Smooth muscle cell (in vitro differentiated cells): ENCODE results near the gene ETFDH. TPM values are rescaled to one million over a fixed set of nuclear protein-coding genes. Genes with fewer than 3 reads are reported as not detected.

Source experiments
- DNase-seq: peaks from one replicate; lab custom pipeline; 2025; ENCODE audit not compliant: unreplicated experiment; lab: John Stamatoyannopoulos, UW
- H2AFZ ChIP-seq: fragments of 200-600 bp; sonication (generic); 2 replicates; pipeline ENCODE4 v1.6.0; 2016; ENCODE audit warnings: antibody characterized with exemption, low read depth, mild to moderate bottlenecking
- H3F3A ChIP-seq: fragments of 200-600 bp; sonication (generic); 2 replicates; pipeline ENCODE4 v1.6.0; 2017; ENCODE audit warnings: antibody characterized with exemption, low read depth
- H3K27ac ChIP-seq: fragments of 200-600 bp; sonication (generic); 2 replicates; pipeline ENCODE4 v1.5.1; 2016; ENCODE audit warnings: low read depth, mild to moderate bottlenecking
- H3K27me3 ChIP-seq: fragments of 200-600 bp; sonication (generic); 2 replicates; pipeline ENCODE4 v1.6.1; 2016; ENCODE audit warnings: low read depth, mild to moderate bottlenecking
- H3K36me3 ChIP-seq: fragments of 200-600 bp; sonication (generic); 2 replicates; pipeline ENCODE4 v1.5.1; 2016; ENCODE audit warnings: low read depth
- H3K4me1 ChIP-seq: fragments of 200-600 bp; sonication (generic); 2 replicates; pipeline ENCODE4 v1.5.1; 2016; ENCODE audit warnings: low read depth
- H3K4me2 ChIP-seq: fragments of 200-600 bp; sonication (generic); 2 replicates; pipeline ENCODE4 v1.6.0; 2016; ENCODE audit warnings: mild to moderate bottlenecking
- H3K4me3 ChIP-seq: fragments of 200-600 bp; sonication (generic); 2 replicates; pipeline ENCODE4 v1.5.1; 2016; ENCODE audit warnings: mild to moderate bottlenecking
- H3K79me2 ChIP-seq: fragments of 200-600 bp; sonication (generic); 2 replicates; pipeline ENCODE4 v1.6.0; 2016; ENCODE audit warnings: low read depth, mild to moderate bottlenecking
- H3K9ac ChIP-seq: fragments of 200-600 bp; sonication (generic); 2 replicates; pipeline ENCODE4 v1.6.0; 2016; ENCODE audit warnings: low read depth
- H3K9me3 ChIP-seq: fragments of 200-600 bp; sonication (generic); replicated peaks from 2 replicates; pipeline ENCODE4 v1.5.1; 2016; ENCODE audit warnings: low read depth
- H4K20me1 ChIP-seq: fragments of 200-600 bp; sonication (generic); 2 replicates; pipeline ENCODE4 v1.6.0; 2016; ENCODE audit warnings: low read depth
- CTCF ChIP-seq: fragments of 200-600 bp; sonication (generic); IDR thresholded peaks from 2 replicates; pipeline ENCODE4 v1.5.1; 2017; ENCODE audit warnings: borderline replicate concordance, mild to moderate bottlenecking, antibody characterized with exemption; ENCODE audit not compliant: insufficient read depth, poor library complexity, severe bottlenecking
- WGBS: methylation state at CpG from one replicate; pipeline ENCODE4 v1.1.7; 2016; ENCODE audit warnings: low lambda C conversion rate; 5-methylcytosine and 5-hydroxymethylcytosine counted together
- polyA plus RNA-seq: library from polyadenylated mRNA; unstranded; fragments of >200 nt; fragmentation: Nextera tagmentation; extraction: Ambion mirVana; gene quantifications from 2 replicates; pipeline ENCODE4 v1.2.1, GENCODE V29; 2016
- total RNA-seq: library from RNA; depleted of rRNA; stranded (reverse); fragments of >200 nt; gene quantifications from 2 replicates; pipeline ENCODE4 v1.2.3, GENCODE V29; 2014

The ETFDH gene
- total and polyA plus RNA-seq, 2 experiments from 2014 or later: 9.0 to 9.6 TPM

- Histone ChIP-seq H3F3A (no peaks in the 10 kb centered on the region), H4K20me1 (peaks cover 3% of the 10 kb centered on the region), H3K4me3 (peak within 1 kb of the TSS; percentile 90), H2AFZ (peak within 1 kb of the TSS; percentile 96), H3K79me2 (peaks cover 20% of the 10 kb centered on the region), H3K4me2 (peak within 1 kb of the TSS; percentile 95), H3K9me3 (no peaks in the 10 kb centered on the region), H3K36me3 (peaks cover 7% of the 10 kb centered on the region), H3K9ac (peak within 1 kb of the TSS; percentile 92), H3K27me3 (no peaks in the 10 kb centered on the region), H3K27ac (peak within 1 kb of the TSS; percentile 92), H3K4me1 (peaks cover 6% of the 10 kb centered on the region)
- TF ChIP-seq CTCF: no peak
- WGBS: 1% methylated on average over 59 of the region's 65 CpGs
- peak; percentile 76 for DNase-seq
These were observed 51.1 kb downstream of the ETFDH start, which contains the start of gene PPID for GRCh38 chr4:158722917-158723793. TSS of gene PPID (minus strand) at chr4:158723396. CDS start at chr4:158723288, 108 bp downstream.

- H3K27me3 ChIP-seq: no peaks in the 10 kb centered on the region
- H4K20me1 ChIP-seq: peaks cover 3% of the 10 kb centered on the region
- WGBS: 95% methylated on average over 4 of the region's 4 CpGs
- H2AFZ ChIP-seq: no peak overlapping the region
- no peaks in the 10 kb centered on the region for H3F3A ChIP-seq
- no peaks in the 10 kb centered on the region for H3K36me3 ChIP-seq
- no peak overlapping the region for H3K4me3 ChIP-seq
- H3K4me2 ChIP-seq: no peak overlapping the region
- no peak for DNase-seq
- no peaks in the 10 kb centered on the region for H3K9me3 ChIP-seq
- TF ChIP-seq CTCF: no peak
- peaks cover 20% of the 10 kb centered on the region for H3K79me2 ChIP-seq
- H3K4me1 ChIP-seq: peaks cover 6% of the 10 kb centered on the region
- H3K9ac ChIP-seq: no peak overlapping the region
- H3K27ac ChIP-seq: no peak overlapping the region
These were observed 52.5 kb downstream of the ETFDH start for GRCh38 chr4:158724637-158725036.

DNA sequence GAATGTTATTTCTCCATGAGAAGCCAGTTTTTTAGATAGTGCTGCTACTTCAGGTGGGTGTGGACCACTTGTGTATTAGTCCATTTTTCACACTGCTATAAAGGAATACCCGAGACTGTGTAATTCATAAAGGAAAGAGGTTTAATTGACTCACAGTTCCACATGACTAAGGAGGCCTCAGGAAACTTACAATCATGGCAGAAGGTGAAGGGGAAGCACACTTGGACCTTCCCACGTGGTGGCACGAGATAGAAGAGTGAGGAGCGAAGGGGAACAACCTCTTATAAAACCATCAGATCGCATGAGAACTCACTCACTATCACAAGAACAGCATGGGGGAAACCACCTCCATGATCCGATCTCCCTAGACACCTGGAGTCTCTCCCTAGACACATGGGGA is 54.5 kb downstream of the ETFDH start:
- Histone ChIP-seq H3K9me3 (no peaks in the 10 kb centered on the region), H3K36me3 (no peaks in the 10 kb centered on the region), H3K27ac (no peak overlapping the region), H3K79me2 (peaks cover 12% of the 10 kb centered on the region), H3K4me1 (peaks cover 6% of the 10 kb centered on the region), H2AFZ (no peak overlapping the region), H3K9ac (no peak overlapping the region), H3K4me3 (no peak overlapping the region), H3K27me3 (no peaks in the 10 kb centered on the region), H3F3A (no peaks in the 10 kb centered on the region), H4K20me1 (peaks cover 3% of the 10 kb centered on the region), H3K4me2 (no peak overlapping the region)
- 92% methylated on average over 6 of the region's 6 CpGs for WGBS
- no peak for DNase-seq
- TF ChIP-seq CTCF: no peak
